NCI-H187 treated with DMSO at 0.1 percent for 48 hours (cell line): ENCODE data around the gene TTC34.

ENCODE experiments used
- DNase-seq: peaks from one replicate; lab custom pipeline; 2025; lab: John Stamatoyannopoulos, UW

Gene TTC34

GRCh38 chr1:2828586-2829250 lies 27.2 kb upstream of the TTC34 start:
- DNase-seq, result no peak

- no peak for DNase-seq
Measured at GRCh38 chr1:2826736-2827292, 25.3 kb upstream of the TTC34 start.

- DNase-seq, result no peak
Measured at GRCh38 chr1:2826316-2826715, 24.8 kb upstream of the TTC34 start.

- DNase-seq, result no peak
Measured at GRCh38 chr1:2825487-2826189, 24.1 kb upstream of the TTC34 start.

- DNase-seq, result no peak
Measured at GRCh38 chr1:2824999-2825398, 23.5 kb upstream of the TTC34 start.

- DNase-seq, result no peak
Measured at GRCh38 chr1:2823921-2824610, 22.6 kb upstream of the TTC34 start.

- DNase-seq, result no peak
Measured at GRCh38 chr1:2822621-2823145, 21.2 kb upstream of the TTC34 start.

- no peak for DNase-seq
Measured at GRCh38 chr1:2821966-2822620, 20.6 kb upstream of the TTC34 start.

GRCh38 chr1:2821373-2821955 lies 20.0 kb upstream of the TTC34 start:
- no peak for DNase-seq

- no peak for DNase-seq
Measured at GRCh38 chr1:2820731-2821372, 19.4 kb upstream of the TTC34 start.

GRCh38 chr1:2819831-2820730 lies 18.6 kb upstream of the TTC34 start:
- DNase-seq, result no peak

- no peak for DNase-seq
Measured at GRCh38 chr1:2819429-2819828, 17.9 kb upstream of the TTC34 start.

- DNase-seq, result no peak
Measured at GRCh38 chr1:2817784-2818564, 16.5 kb upstream of the TTC34 start.

- no peak for DNase-seq
Measured at GRCh38 chr1:2816786-2817185, 15.3 kb upstream of the TTC34 start.

GRCh38 chr1:2815551-2815950 lies 14.1 kb upstream of the TTC34 start:
- DNase-seq, result no peak

GRCh38 chr1:2814511-2815075 lies 13.1 kb upstream of the TTC34 start:
- no peak for DNase-seq

- DNase-seq, result no peak
Measured at GRCh38 chr1:2812939-2813653, 11.6 kb upstream of the TTC34 start.

- no peak for DNase-seq
Measured at GRCh38 chr1:2812136-2812535, 10.6 kb upstream of the TTC34 start.
